ENCODE data around the gene NRP1. TPM values are rescaled to one million over a fixed set of nuclear protein-coding genes. Genes with fewer than 3 reads are reported as not detected.

Gene NRP1
- polyA plus RNA-seq, 1 experiment, result 218 TPM

DNA sequence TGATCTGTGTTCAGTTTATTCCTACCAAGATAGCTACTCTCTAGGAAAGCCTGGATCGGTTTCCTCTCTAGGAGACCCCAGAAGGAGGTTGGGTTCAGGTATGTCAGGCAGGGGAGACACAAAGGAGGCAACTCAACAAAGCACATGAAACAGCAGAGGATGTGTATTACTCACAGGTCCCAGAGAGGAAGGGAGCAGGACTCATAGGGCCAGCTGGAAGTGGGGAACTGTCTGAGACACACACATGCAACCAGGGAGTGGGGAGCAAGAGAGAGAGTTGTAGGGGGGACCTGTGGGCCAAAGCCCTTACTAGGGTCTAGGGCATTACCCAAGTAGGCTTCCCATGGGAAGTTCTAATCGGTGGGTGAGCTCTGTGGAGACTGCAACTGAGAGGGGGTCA, 10.2 kb upstream of the NRP1 start:
- Histone ChIP-seq H3K4me3 (ENCODE audit: low read depth, low read length) (no peak overlapping the region), H3K27ac (ENCODE audit: low read depth, low read length) (no peak overlapping the region), H3K27me3 (ENCODE audit: control insufficient read depth, insufficient read depth, low read length) (no peaks in the 10 kb centered on the region), H3K9me3 (ENCODE audit: control insufficient read depth, insufficient read depth, low read length) (peaks cover 3% of the 10 kb centered on the region; the same call in 1 of the 2 replicates)
- CTCF ChIA-PET, result no interaction called here
- DNase-seq (ENCODE audit: low read depth, low spot score), result no peak
- TF ChIP-seq, protein P1, sequence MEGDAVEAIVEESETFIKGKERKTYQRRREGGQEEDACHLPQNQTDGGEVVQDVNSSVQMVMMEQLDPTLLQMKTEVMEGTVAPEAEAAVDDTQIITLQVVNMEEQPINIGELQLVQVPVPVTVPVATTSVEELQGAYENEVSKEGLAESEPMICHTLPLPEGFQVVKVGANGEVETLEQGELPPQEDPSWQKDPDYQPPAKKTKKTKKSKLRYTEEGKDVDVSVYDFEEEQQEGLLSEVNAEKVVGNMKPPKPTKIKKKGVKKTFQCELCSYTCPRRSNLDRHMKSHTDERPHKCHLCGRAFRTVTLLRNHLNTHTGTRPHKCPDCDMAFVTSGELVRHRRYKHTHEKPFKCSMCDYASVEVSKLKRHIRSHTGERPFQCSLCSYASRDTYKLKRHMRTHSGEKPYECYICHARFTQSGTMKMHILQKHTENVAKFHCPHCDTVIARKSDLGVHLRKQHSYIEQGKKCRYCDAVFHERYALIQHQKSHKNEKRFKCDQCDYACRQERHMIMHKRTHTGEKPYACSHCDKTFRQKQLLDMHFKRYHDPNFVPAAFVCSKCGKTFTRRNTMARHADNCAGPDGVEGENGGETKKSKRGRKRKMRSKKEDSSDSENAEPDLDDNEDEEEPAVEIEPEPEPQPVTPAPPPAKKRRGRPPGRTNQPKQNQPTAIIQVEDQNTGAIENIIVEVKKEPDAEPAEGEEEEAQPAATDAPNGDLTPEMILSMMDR (IDR thresholded peaks at IDR 0.05; ENCODE audit: low read depth, low read length), result no peak
- POLR2A ChIA-PET, result no interaction called here

DNA sequence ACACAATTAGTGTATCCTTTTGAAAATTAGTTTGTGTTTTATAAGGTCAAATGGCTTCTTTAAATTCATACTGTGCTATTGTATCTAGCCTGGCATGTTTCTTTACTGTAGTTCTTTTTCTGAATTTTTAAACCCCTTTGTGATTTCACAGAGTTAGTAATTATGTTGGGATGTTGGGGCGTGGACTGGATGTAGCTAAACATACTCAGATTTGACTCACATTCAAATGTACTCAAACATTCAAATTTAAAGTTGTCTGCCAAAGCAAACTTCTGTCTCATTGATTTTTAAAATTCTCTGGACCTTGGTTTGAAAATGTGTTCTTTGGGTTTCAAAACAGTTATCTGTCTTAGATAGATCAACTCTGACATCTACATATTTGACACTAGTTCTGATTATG, 7.2 kb upstream of the NRP1 start:
- TF ChIP-seq, protein P1 (IDR thresholded peaks at IDR 0.05; ENCODE audit: low read depth, low read length), result no peak
- CTCF ChIA-PET, result interaction anchor here (1.2 kb wide), 1 partner anchor 148 kb away, joined by 4 read pairs; no protein-coding TSS in a partner anchor

DNA sequence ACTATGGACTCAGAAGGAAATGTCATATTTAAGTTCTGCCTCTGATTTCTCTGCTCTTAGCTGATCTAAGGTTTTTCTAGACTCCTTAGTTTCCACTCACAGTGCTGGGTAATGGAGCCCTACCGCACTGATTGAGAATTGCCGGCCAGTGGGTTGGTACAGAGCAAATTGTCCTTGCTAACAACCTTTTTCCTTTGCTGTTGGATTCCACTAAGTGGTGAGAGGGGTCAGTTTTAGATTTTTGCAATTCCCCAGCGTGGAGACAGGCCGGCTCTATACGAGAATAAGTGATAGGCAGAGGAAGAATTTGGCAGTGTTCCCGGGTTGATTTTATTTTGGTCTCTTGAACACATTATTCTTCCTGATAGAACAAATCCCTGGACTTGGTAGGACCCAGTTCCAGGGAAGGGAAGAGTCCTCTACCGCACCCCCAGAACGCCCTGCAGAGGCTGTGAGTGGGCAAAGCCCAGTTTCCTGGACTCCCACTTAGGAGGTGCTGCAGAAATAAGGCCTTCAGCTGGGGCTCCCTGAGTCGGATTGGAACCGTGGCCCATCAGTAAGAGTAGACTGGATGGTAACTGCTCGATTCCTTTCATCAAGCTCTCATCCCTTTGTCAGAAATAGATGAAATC, 3.0 kb upstream of the NRP1 start:
- Histone ChIP-seq H3K27ac (ENCODE audit: low read depth, low read length) (peak overlapping the region; percentile 84), H3K9me3 (ENCODE audit: control insufficient read depth, insufficient read depth, low read length) (no peaks in the 10 kb centered on the region; the same call in 1 of the 2 replicates), H3K27me3 (ENCODE audit: control insufficient read depth, insufficient read depth, low read length) (no peaks in the 10 kb centered on the region), H3K4me3 (ENCODE audit: low read depth, low read length) (peak overlapping the region; percentile 93)
- ChIA-PET CTCF (no interaction called here), POLR2A (interaction anchor here (1.4 kb wide), 1 partner anchor 76 kb away, joined by 4 read pairs; no protein-coding TSS in a partner anchor)
- no peak for DNase-seq (ENCODE audit: low read depth, low spot score)
- TF ChIP-seq, protein P1 (IDR thresholded peaks at IDR 0.05; ENCODE audit: low read depth, low read length), result peak; percentile 38; the same call in 1 of the 2 replicates

More for the DNA sequence above, 7.2 kb upstream of the NRP1 start:
- Histone ChIP-seq H3K4me3 (ENCODE audit: low read depth, low read length) (no peak overlapping the region; the same call in 1 of the 2 replicates), H3K9me3 (ENCODE audit: control insufficient read depth, insufficient read depth, low read length) (peaks cover 3% of the 10 kb centered on the region; the same call in 1 of the 2 replicates), H3K27ac (ENCODE audit: low read depth, low read length) (no peak overlapping the region), H3K27me3 (ENCODE audit: control insufficient read depth, insufficient read depth, low read length) (no peaks in the 10 kb centered on the region)
- POLR2A ChIA-PET, result interaction anchor here (0.9 kb wide), 1 partner anchor 40 kb away, joined by 4 read pairs; no protein-coding TSS in a partner anchor
- no peak for DNase-seq (ENCODE audit: low read depth, low spot score)

DNA sequence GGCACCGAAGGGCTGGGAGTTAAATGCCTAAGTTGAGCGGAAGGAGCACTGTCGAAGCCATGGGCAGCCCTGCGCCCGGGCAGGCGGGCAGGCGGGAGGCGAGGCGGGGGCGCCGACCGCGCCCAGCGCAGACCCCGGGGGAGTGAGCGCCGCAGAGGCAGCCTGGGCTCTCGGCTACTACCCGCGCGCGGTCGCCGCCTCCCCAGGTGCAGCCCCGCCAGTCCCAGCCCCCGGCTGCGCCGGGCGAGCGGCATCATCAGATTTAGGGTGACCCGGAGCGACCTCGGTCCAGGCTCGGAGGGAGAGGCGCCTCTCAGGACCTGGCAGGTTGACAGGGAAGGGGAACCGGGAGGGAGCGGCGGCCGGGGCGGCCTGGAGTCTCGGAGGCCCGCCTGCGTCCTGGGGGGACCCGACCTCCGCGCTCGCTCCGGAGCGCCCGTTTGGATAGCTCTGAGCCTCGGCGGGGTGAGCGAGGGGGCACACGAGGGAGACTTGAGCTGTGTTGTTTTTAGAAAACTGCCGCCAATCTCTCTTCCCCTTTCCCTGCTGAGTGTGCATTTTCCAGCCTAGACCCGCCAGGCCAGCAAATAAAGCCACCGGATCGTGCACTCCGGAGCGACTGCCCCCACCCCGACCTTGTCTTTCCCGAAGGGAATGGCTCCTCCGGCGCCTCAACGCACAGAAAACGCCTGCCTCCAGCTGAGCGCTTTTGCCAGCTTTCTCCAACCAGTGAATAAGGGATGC, 2.3 kb upstream of the NRP1 start:
- peak overlapping the region; percentile 89 for H3K27ac ChIP-seq (ENCODE audit: low read depth, low read length)
- POLR2A ChIA-PET, result interaction anchor here (1.4 kb wide), 1 partner anchor 76 kb away, joined by 4 read pairs; no protein-coding TSS in a partner anchor
- H3K4me3 ChIP-seq (ENCODE audit: low read depth, low read length), result peak overlapping the region; percentile 93
- no peaks in the 10 kb centered on the region for H3K27me3 ChIP-seq (ENCODE audit: control insufficient read depth, insufficient read depth, low read length)
- TF ChIP-seq, protein P1 (IDR thresholded peaks at IDR 0.05; ENCODE audit: low read depth, low read length), result no peak
- CTCF ChIA-PET, result interaction anchor here (0.6 to 0.7 kb wide), 2 partner anchors 143 to 1302 kb away, joined by 3 to 4 read pairs; no protein-coding TSS in a partner anchor
- no peaks in the 10 kb centered on the region; the same call in 1 of the 2 replicates for H3K9me3 ChIP-seq (ENCODE audit: control insufficient read depth, insufficient read depth, low read length)
- DNase-seq (ENCODE audit: low read depth, low spot score), result no peak

Data from AG04450 (cell line).